ENCODE results near the gene FBXW5. TPM values are rescaled to one million over a fixed set of nuclear protein-coding genes. Genes with fewer than 3 reads are reported as not detected.

Gene FBXW5
- total RNA-seq, 1 donor from 2014 or later, result 94.4 TPM

DNA sequence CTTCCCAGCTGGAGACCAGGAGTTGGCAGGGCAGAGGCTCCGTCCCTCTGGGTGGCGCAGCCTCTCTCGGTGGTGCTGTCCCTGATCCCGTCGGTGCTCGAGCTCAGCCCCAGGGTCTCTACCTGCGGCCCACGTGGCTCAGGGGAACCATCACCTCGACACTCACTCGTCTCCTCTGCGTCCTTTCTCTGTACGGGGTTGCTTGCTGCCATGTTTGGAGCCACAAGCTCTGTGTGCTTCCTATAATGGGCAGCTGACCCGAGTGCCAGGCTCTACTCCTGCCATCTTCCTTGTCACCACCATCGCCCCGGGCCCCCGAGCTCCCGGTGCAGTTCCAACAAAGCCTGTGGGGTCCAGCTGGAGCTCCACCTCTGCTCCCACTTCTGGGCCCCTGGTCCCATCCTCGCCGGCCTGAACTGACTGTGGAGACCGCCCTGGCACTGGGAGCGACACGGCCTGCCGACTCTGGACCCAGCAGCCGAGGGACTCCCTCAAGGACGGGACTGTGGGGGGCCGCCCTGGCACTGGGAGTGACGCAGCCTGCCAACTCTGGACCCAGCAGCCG is 5.0 kb downstream of the FBXW5 start:
- no peaks in the 10 kb centered on the region for H3K9me3 Mint-ChIP-seq
- peaks cover 3% of the 10 kb centered on the region for H3K4me1 Mint-ChIP-seq (ENCODE audit: low read depth)
- no peaks in the 10 kb centered on the region for H3K27me3 Mint-ChIP-seq (ENCODE audit: low read depth)
- intact Hi-C loops (cut with micrococcal nuclease), result no loop called here
- peaks cover 53% of the 10 kb centered on the region for H3K36me3 Mint-ChIP-seq (ENCODE audit: low read depth)
- H3K4me3 Mint-ChIP-seq (ENCODE audit: low read depth), result no peak overlapping the region
- H3K27ac Mint-ChIP-seq, result no peak overlapping the region
- no peak for DNase-seq (ENCODE audit: low spot score)

DNA sequence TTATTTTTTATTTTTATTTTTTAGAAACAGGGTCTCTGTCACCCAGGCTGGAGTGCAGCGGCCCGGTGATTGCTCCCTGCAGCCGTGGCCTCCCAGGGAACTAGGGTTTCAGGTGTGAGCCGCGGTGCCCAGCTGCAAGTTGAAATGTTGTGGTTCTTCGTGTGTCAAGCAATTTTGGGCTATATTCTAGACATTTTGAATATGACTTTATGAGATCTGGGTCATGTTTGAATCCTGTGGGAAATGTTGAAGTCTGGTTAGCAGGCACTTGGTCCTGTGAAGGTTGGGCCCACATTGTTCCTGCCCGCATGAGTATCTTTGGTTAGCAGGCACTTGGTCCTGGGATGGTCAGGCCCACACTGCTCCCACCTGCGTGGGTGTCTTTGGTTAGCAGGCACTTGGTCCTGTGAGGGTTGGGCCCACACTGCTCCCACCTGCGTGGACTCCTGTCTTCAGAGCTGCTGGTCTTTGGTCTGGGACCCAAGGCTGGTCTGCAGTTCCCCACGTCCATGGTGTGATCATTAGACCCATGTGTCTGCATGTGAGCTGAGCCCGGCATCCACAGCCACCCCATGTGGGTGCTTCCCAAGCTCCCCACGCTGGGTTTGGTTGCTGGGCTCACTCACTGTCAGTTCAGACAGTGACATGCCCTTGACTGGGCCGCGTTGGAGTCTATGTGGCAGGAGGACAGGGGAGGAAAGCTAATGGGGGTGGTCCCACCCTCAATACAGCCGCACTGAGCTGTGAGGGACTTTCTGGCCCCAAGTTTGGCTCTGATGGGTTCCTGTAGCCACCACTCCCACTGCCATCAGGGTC is 7.1 kb downstream of the FBXW5 start:
- no peak overlapping the region for H3K27ac Mint-ChIP-seq
- H3K4me1 Mint-ChIP-seq (ENCODE audit: low read depth), result peaks cover 6% of the 10 kb centered on the region
- H3K4me3 Mint-ChIP-seq (ENCODE audit: low read depth), result no peak overlapping the region
- intact Hi-C loops (cut with micrococcal nuclease), result no loop called here
- H3K9me3 Mint-ChIP-seq, result no peaks in the 10 kb centered on the region
- H3K27me3 Mint-ChIP-seq (ENCODE audit: low read depth), result no peaks in the 10 kb centered on the region
- H3K36me3 Mint-ChIP-seq (ENCODE audit: low read depth), result peaks cover 63% of the 10 kb centered on the region
- no peak for DNase-seq (ENCODE audit: low spot score)

DNA sequence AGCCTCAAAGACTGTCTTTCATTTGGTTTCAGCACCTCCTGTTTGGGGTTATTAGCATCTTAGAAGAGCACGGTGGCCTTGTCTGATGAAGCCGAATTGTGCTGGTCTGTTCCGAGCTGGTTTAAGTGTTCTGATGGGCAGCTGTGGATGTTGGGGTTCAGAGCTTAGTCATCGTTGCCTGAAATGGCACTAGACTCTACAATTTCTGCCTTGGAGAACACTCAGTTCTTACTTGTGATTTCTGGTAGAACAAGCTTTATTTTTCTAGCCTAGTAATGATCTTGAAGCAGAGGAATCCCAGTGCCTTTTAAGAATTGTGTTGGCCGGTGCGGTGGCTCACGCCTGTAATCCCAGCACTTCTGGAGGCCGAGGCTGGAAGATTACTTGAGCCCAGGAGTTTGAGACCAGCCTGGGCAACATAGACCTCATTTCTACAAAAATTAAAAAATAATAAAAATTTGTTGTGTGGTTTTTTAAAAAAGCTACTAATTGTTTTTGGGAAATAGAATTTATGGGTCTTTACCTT is 7.8 kb downstream of the FBXW5 start:
- no peak for DNase-seq (ENCODE audit: low spot score)
- H3K4me1 Mint-ChIP-seq (ENCODE audit: low read depth), result peaks cover 11% of the 10 kb centered on the region
- intact Hi-C loops (cut with micrococcal nuclease), result no loop called here
- no peak overlapping the region for H3K4me3 Mint-ChIP-seq (ENCODE audit: low read depth)
- H3K9me3 Mint-ChIP-seq, result no peaks in the 10 kb centered on the region
- peak overlapping the region; percentile 33 for H3K27ac Mint-ChIP-seq
- H3K36me3 Mint-ChIP-seq (ENCODE audit: low read depth), result peaks cover 63% of the 10 kb centered on the region
- H3K27me3 Mint-ChIP-seq (ENCODE audit: low read depth), result no peaks in the 10 kb centered on the region

DNA sequence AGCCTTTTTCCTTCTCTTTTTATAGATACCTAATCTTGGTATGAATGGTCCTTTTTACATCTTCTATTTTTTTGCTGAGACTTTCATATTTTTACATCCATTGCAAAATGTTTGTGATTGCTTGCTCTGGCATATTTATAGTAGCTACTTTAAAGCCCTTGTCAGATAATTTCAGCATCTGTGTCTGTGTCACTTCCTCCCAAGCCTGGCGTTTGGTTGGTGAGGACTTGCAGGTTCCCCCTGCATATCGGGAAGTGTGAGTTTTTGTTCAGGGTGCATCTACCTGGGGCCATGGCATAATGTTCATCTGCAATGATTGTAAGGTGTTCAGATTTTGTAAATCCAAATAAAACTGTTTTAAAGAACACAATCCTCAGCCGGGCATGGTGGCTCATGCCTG is 8.9 kb downstream of the FBXW5 start:
- H3K27ac Mint-ChIP-seq, result no peak overlapping the region
- intact Hi-C loops (cut with micrococcal nuclease), result no loop called here
- no peak overlapping the region for H3K4me3 Mint-ChIP-seq (ENCODE audit: low read depth)
- H3K9me3 Mint-ChIP-seq, result no peaks in the 10 kb centered on the region
- H3K4me1 Mint-ChIP-seq (ENCODE audit: low read depth), result peaks cover 12% of the 10 kb centered on the region
- H3K27me3 Mint-ChIP-seq (ENCODE audit: low read depth), result no peaks in the 10 kb centered on the region
- no peak for DNase-seq (ENCODE audit: low spot score)
- peaks cover 64% of the 10 kb centered on the region for H3K36me3 Mint-ChIP-seq (ENCODE audit: low read depth)

DNA sequence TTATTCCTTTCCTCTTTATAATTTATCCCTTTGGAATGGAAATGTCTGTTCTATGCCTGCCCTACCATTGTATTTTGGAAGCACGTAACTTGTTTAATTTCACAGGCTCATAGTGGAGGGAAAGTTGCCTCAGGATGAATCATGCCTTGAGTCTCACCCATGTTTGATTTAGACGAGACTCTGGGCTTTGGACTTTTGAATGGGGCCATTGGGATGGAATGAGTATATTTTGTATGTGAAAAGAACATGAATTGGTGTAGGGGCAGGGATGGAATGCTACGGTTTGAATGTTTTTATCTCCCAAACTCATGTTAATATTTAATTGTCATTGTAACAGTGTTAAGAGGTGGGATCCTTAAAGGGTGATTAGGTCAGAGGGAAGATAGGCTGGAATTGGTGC is 10.3 kb downstream of the FBXW5 start:
- H3K27ac Mint-ChIP-seq, result no peak overlapping the region
- intact Hi-C loops (cut with micrococcal nuclease), result no loop called here
- H3K4me1 Mint-ChIP-seq (ENCODE audit: low read depth), result peaks cover 12% of the 10 kb centered on the region

DNA sequence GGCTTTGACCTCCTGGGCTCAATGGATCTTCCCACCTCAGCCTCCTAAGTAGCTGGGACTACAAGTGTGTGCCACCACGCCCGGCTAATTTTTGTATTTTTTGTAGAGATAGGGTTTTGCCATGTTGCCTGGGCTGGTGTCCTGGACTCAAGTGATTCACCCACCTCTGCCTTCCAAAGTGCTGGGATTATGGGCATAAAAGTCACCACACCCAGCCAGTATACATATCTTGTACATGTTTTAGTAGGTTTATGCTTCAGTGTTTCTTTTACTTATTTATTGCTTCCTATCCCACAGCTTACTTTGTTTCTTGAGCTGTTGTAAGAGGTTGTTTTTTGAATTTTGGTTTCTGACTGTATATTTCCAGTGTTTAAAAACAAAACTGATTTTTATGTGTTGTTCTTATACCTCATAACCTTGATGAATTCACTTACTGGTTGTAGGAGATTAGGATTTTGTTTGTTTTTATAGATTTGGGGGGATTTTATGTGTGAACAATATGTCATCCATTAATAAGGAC is 12.9 kb downstream of the FBXW5 start:
- H3K9me3 Mint-ChIP-seq, result no peaks in the 10 kb centered on the region
- intact Hi-C loops (cut with micrococcal nuclease), result no loop called here
- H3K27ac Mint-ChIP-seq, result peak overlapping the region; percentile 77
- H3K4me3 Mint-ChIP-seq (ENCODE audit: low read depth), result no peak overlapping the region
- H3K27me3 Mint-ChIP-seq (ENCODE audit: low read depth), result no peaks in the 10 kb centered on the region
- H3K36me3 Mint-ChIP-seq (ENCODE audit: low read depth), result peaks cover 69% of the 10 kb centered on the region
- H3K4me1 Mint-ChIP-seq (ENCODE audit: low read depth), result peaks cover 14% of the 10 kb centered on the region
- no peak for DNase-seq (ENCODE audit: low spot score)

More for the DNA sequence above, 10.3 kb downstream of the FBXW5 start:
- DNase-seq (ENCODE audit: low spot score), result no peak
- H3K9me3 Mint-ChIP-seq, result no peaks in the 10 kb centered on the region
- no peak overlapping the region for H3K4me3 Mint-ChIP-seq (ENCODE audit: low read depth)
- H3K36me3 Mint-ChIP-seq (ENCODE audit: low read depth), result peaks cover 68% of the 10 kb centered on the region
- H3K27me3 Mint-ChIP-seq (ENCODE audit: low read depth), result no peaks in the 10 kb centered on the region

DNA sequence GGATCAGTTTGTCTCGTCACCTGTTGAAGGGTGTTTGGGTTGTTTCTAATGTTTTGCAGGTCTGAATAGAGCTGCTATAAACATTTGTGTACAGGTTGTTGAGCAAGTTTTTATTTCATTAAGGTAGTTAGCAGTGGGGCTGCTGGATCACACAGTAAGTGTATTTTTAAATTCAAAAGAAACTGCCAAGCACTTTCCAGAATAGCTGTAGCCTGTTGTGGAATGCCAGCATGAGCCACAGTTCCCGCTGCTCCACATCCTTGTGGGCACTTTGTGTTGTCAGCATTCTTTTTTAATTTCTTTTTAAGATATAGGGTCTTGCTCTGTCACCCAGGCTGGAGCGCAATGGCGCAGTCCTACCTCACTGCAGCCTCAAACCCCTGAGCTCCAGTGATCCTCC is 14.5 kb downstream of the FBXW5 start:
- Mint-ChIP-seq H3K9me3 (no peaks in the 10 kb centered on the region), H3K4me3 (ENCODE audit: low read depth) (no peak overlapping the region), H3K27me3 (ENCODE audit: low read depth) (no peaks in the 10 kb centered on the region), H3K27ac (no peak overlapping the region), H3K36me3 (ENCODE audit: low read depth) (peaks cover 68% of the 10 kb centered on the region), H3K4me1 (ENCODE audit: low read depth) (peaks cover 12% of the 10 kb centered on the region)
- intact Hi-C loops (cut with micrococcal nuclease), result no loop called here
- no peak for DNase-seq (ENCODE audit: low spot score)

DNA sequence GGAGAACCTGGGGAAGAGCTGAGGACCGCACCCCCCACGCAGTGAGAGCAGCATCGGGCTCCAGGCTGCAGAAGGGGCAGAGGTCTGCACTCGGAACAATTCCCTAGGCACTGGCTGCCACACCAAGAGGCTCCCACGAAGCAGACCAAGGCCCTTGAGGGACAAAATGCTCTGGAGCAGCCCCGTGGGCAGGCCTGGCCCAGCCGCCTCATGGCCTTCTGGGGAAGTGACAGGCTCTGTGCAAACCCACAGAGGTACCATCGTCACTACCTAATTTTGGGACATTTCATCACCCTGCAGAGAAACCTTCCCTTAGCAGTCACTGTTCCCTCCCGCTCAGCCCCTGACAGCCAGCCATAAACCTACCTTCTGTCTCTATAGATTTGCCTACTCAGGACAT is 15.9 kb downstream of the FBXW5 start:
- H3K9me3 Mint-ChIP-seq, result no peaks in the 10 kb centered on the region
- no peaks in the 10 kb centered on the region for H3K27me3 Mint-ChIP-seq (ENCODE audit: low read depth)
- no peak for DNase-seq (ENCODE audit: low spot score)
- H3K4me3 Mint-ChIP-seq (ENCODE audit: low read depth), result no peak overlapping the region
- H3K27ac Mint-ChIP-seq, result peak overlapping the region; percentile 12
- peaks cover 10% of the 10 kb centered on the region for H3K4me1 Mint-ChIP-seq (ENCODE audit: low read depth)
- H3K36me3 Mint-ChIP-seq (ENCODE audit: low read depth), result peaks cover 67% of the 10 kb centered on the region
- intact Hi-C loops (cut with micrococcal nuclease), result no loop called here

DNA sequence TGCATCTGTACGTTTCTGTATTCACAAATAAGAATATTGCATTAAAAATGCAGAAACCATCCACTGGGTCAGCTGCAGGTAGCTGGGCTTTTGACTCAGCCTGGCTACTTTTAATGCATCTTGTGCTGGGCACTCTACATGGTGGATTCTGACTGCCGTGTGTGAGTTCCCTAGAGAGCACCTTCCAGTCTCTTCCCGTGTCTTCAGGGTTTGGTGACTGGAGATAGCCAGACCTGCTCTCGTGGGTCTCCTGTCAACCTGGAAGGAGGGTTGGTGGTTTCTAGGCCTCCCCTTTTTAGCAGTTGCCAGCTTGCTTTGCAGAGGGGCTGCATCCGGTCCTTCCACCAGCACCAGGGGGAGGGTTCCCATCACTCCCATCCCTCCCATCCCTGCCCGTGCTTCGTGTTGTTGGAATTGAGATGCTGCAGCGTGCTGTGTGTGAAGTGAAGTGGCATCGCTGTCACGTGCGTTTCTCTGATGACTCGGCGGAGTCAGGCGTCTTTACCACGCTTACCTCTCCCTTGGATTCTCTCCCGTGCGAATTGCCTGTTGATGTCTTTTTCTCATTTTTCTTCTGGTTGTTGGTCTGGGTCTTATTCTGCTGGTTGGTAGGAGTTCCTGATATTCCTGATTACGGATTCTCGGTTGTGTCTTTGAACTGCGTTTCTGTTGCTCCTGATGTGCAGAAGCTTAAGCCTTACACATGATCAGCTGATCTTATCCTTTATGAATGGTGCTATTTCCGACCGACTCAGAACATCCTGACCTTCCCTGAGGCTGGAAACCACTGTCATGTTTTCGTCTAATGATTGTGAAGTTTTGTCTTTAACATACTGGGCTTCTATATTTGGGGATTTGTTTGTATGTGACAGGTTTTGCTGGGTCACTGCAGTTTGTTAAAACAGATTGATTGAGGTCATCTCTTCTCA is 16.9 kb downstream of the FBXW5 start:
- H3K4me3 Mint-ChIP-seq (ENCODE audit: low read depth), result no peak overlapping the region
- H3K27ac Mint-ChIP-seq, result peak overlapping the region; percentile 8
- H3K36me3 Mint-ChIP-seq (ENCODE audit: low read depth), result peaks cover 66% of the 10 kb centered on the region

DNA sequence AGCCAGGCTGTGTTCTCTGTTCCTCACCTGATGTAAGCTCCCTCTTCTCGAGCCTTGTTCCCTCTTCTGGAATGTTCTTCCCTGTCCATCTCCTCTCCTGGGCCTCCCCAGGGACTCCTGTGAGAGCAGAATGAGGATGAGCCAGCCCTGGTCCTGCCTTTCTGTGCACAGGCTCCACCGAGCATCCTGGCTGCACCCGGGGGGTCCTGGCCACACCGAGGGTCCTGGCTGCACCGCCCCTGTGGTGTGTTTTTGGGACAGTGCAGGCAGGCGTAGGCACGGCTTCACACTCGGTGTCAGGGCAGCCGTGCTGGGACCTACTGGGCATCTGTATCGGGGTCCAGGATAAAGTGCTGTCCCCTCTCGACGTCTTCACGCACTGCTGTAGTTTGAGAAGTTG is 17.8 kb downstream of the FBXW5 start:
- H3K4me3 Mint-ChIP-seq (ENCODE audit: low read depth), result no peak overlapping the region
- H3K36me3 Mint-ChIP-seq (ENCODE audit: low read depth), result peaks cover 69% of the 10 kb centered on the region
- H3K27ac Mint-ChIP-seq, result no peak overlapping the region
- H3K27me3 Mint-ChIP-seq (ENCODE audit: low read depth), result no peaks in the 10 kb centered on the region
- DNase-seq (ENCODE audit: low spot score), result no peak
- H3K9me3 Mint-ChIP-seq, result no peaks in the 10 kb centered on the region
- intact Hi-C loops (cut with micrococcal nuclease), result no loop called here
- peaks cover 6% of the 10 kb centered on the region for H3K4me1 Mint-ChIP-seq (ENCODE audit: low read depth)

More for the DNA sequence above, 16.9 kb downstream of the FBXW5 start:
- H3K27me3 Mint-ChIP-seq (ENCODE audit: low read depth), result no peaks in the 10 kb centered on the region
- no peak for DNase-seq (ENCODE audit: low spot score)
- H3K9me3 Mint-ChIP-seq, result no peaks in the 10 kb centered on the region
- peaks cover 10% of the 10 kb centered on the region for H3K4me1 Mint-ChIP-seq (ENCODE audit: low read depth)
- intact Hi-C loops (cut with micrococcal nuclease), result no loop called here

DNA sequence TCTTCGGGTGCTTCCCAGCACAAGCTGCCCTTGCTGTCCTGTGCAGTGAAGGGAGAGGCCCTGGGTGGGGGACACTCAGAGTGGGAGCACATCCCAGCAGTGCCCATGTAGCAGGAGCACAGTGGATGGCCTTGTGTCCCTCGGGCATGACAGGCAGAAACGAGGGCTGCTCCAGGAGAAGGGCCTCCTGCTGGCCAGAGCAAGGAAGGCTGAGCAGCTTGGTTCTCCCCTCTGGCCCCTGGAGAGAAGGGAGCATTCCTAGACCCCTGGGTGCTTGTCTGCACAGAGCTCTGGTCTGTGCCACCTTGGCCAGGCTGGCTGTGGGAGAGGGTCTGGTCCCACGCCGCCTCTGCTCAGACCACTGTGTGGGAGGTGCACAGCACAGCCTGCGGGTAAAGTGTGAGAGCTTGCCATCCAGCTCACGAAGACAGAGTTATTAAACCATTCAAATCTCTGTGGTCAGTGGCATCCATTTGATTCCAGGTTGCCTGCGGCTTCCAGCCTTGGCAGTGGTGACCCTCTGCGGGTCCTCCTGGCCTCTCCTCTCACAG is 18.3 kb downstream of the FBXW5 start:
- Mint-ChIP-seq H3K36me3 (ENCODE audit: low read depth) (peaks cover 64% of the 10 kb centered on the region), H3K27ac (no peak overlapping the region), H3K4me1 (ENCODE audit: low read depth) (peaks cover 4% of the 10 kb centered on the region), H3K4me3 (ENCODE audit: low read depth) (no peak overlapping the region), H3K27me3 (ENCODE audit: low read depth) (no peaks in the 10 kb centered on the region), H3K9me3 (no peaks in the 10 kb centered on the region)
- intact Hi-C loops (cut with micrococcal nuclease), result no loop called here
- no peak for DNase-seq (ENCODE audit: low spot score)

DNA sequence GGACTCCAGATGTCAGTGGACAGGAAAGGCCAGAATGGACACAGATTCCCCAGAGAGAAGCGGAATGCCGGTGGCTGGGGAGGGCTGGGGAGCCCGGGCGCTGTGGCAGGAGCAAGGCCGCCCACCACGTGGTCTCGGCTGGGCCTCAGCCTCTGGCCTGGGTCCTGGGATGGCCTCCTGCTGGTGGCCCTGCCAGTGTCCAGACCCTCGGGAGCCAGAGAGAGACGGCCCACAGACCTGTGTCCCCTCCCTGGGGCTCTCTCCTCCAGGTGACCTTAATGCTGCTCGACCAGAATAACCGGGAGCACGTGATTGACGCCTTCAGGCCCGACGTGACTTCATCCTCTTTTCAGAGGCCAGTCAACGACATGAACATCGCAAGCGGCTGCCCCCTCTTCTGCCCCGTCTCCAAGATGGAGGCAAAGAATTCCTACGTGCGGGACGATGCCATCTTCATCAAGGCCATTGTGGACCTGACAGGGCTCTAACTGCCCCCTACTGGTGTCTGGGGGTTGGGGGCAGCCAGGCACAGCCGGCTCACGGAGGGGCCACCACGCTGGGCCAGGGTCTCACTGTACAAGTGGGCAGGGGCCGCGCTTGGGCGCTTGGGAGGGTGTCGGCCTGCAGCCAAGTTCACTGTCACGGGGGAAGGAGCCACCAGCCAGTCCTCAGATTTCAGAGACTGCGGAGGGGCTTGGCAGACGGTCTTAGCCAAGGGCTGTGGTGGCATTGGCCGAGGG is 19.0 kb downstream of the FBXW5 start:
- Mint-ChIP-seq H3K4me3 (ENCODE audit: low read depth) (no peak overlapping the region), H3K36me3 (ENCODE audit: low read depth) (peaks cover 61% of the 10 kb centered on the region), H3K9me3 (no peaks in the 10 kb centered on the region), H3K4me1 (ENCODE audit: low read depth) (peaks cover 4% of the 10 kb centered on the region), H3K27me3 (ENCODE audit: low read depth) (no peaks in the 10 kb centered on the region), H3K27ac (no peak overlapping the region)
- DNase-seq (ENCODE audit: low spot score), result no peak
- intact Hi-C loops (cut with micrococcal nuclease), result no loop called here

Measured in activated T-helper 2 cell treated with anti-CD3 and anti-CD28 coated beads, Interferon-gamma antibody, Interleukin-2, Interleukin-4, amounts not matched to agents 10 μg/mL and 5 μg/mL and 100 μg/mL, durations not matched to agents 14 hours and 24 hours and 36 hours (primary cell).